OCI-LY1 (cell line): ENCODE measurements around the gene TTC1.

Experiments used
- CTCF ChIP-seq: fragments of 200-600 bp; sonication (generic), shearing (Covaris generic); IDR thresholded peaks from 2 replicates; pipeline ENCODE4 v1.5.1; 2017; ENCODE audit warnings: mild to moderate bottlenecking, antibody characterized with exemption, low read length, moderate library complexity, mixed read lengths
- EZH2 ChIP-seq: fragments of 200-600 bp; sonication (generic), shearing (Covaris generic); IDR thresholded peaks from 2 replicates; pipeline ENCODE4 v1.8.0; 2017; ENCODE audit warnings: borderline replicate concordance, mixed run types, mild to moderate bottlenecking, antibody characterized with exemption, low read length, moderate library complexity, mixed read lengths

GRCh38 chr5:159963935-159964334 lies 45.0 kb upstream of the TTC1 start:
- no peak for TF ChIP-seq EZH2
- TF ChIP-seq CTCF, result no peak
